Lung microvascular endothelial cell (primary cell): ENCODE results near the gene KBTBD6. TPM values are rescaled to one million over a fixed set of nuclear protein-coding genes. Genes with fewer than 3 reads are reported as not detected.
"Not testable (repeated sequence)": the region's sequence is repeated elsewhere in the genome, so short reads cannot be mapped to it uniquely, and the experiment has no call there.

ENCODE experiments used
- DNase-seq, 2 donors: peaks; one replicate each; pipeline versions ENCODE4 v3.0.0 to v3.0.0-alpha.2; 2010; ENCODE audit warnings: low read depth in 2 of 2
- total RNA-seq: library from RNA; depleted of rRNA; stranded (reverse); fragments of >200 nt; gene quantifications from 2 replicates; pipeline ENCODE4 v1.2.1, GENCODE V29; 2014

The KBTBD6 gene, protein sequence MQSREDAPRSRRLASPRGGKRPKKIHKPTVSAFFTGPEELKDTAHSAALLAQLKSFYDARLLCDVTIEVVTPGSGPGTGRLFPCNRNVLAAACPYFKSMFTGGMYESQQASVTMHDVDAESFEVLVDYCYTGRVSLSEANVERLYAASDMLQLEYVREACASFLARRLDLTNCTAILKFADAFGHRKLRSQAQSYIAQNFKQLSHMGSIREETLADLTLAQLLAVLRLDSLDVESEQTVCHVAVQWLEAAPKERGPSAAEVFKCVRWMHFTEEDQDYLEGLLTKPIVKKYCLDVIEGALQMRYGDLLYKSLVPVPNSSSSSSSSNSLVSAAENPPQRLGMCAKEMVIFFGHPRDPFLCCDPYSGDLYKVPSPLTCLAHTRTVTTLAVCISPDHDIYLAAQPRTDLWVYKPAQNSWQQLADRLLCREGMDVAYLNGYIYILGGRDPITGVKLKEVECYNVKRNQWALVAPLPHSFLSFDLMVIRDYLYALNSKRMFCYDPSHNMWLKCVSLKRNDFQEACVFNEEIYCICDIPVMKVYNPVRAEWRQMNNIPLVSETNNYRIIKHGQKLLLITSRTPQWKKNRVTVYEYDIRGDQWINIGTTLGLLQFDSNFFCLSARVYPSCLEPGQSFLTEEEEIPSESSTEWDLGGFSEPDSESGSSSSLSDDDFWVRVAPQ
- 5.9 and 9.5 TPM in 2 replicates for total RNA-seq

DNA sequence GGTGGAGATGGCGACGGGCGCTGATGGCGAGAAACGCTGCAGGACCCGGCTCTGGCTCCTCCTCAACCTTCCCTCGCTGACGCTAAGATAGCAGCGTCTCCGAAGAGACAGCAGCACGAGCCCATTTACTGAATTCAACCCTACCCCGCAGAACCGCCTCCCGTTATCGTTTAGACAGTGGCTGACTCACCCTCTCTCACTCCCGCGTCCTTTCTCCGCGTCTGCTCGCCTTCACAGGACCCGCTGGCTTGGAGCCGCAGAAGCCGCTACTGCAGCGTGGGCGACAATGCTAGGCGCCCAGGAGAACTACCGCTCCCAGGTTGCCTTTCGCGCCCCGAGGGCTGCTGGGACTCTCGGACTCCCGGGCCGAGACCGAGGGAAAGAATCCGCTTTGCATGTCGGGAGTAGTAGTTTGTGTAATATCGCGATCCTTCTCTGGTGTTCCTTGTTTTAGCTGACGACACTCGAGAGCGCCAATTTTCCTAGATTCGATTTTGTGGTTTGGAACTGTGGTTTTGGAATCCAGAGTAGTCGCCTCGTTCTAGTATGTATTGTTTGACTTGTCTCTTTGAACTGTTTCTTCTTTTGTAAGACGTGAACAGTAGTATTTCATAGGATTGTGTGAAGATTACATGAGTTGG is at the start of gene KBTBD6:
Gene KBTBD6, minus strand, starts transcription at position 291 of the 641 bp plus-strand sequence. CDS start 291 bp downstream, outside the sequence.
- peak; percentile 98 to 99 for DNase-seq

GRCh38 chr13:41182231-41182630 is 49.6 kb upstream of the KBTBD6 start:
- DNase-seq: no peak

- no peak for DNase-seq
Observed at GRCh38 chr13:41179593-41180250, 47.1 kb upstream of the KBTBD6 start.

DNA sequence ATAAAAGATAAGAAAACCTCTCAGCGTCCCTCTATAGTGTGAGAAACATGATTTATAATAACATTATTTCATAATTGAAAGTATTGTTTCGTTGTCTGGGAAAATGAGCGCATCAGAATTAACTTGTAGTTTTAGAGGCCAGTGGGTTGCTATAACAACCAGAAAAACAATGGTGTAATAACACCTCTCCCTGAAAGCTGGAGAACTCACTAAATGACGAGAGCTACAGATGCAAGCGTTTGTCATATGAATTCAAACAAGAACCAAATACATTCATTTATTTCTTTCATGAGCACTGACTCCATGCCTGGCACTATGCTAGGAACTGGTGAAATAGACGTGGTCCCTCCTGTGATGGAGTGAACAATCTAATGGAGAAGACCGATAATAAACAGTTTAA is 45.4 kb upstream of the KBTBD6 start:
- DNase-seq: peak; percentile 17 to 36

DNA sequence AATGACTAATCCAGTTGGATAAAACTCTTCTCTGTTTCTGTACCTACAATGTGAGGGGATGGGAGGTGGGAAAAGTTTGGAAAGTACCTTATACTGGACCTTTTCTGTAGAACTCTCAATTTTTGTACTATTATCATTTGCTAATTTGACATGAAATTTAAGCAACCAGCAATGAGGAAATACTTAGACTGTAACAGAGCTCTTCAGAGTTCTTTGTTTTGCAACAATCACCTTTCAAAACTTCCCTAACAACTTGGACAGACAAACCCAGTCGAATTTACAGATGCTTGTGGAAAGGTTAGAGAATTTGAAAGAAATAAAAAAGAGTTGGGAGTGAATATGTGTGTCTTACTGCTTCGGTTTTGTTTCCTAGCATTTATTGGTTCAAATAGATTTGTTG is 45.0 kb upstream of the KBTBD6 start:
- no peak for DNase-seq

DNA sequence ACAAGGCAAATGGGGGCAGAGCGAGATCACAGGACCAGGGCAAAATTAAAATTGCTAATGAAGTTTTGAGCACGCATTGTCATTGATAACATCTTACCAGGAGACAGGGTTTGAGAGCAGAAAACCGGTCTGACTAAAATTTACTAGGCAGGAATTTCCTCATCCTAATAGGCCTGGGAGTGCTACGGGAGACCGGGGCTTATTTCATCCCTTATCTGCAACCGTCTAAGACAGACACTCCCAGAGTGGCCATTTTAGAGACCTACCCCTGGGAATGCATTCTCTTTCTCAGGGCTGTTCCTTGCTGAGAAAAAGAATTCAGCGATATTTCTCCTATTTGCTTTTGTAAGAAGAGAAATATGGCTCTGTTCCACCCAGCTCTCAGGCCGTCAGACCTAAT is 43.0 kb upstream of the KBTBD6 start:
- DNase-seq: not testable (repeated sequence)

- no peak for DNase-seq
Observed at GRCh38 chr13:41162151-41162550, 29.5 kb upstream of the KBTBD6 start.

GRCh38 chr13:41159174-41159573 is 26.6 kb upstream of the KBTBD6 start:
- DNase-seq: no peak

DNA sequence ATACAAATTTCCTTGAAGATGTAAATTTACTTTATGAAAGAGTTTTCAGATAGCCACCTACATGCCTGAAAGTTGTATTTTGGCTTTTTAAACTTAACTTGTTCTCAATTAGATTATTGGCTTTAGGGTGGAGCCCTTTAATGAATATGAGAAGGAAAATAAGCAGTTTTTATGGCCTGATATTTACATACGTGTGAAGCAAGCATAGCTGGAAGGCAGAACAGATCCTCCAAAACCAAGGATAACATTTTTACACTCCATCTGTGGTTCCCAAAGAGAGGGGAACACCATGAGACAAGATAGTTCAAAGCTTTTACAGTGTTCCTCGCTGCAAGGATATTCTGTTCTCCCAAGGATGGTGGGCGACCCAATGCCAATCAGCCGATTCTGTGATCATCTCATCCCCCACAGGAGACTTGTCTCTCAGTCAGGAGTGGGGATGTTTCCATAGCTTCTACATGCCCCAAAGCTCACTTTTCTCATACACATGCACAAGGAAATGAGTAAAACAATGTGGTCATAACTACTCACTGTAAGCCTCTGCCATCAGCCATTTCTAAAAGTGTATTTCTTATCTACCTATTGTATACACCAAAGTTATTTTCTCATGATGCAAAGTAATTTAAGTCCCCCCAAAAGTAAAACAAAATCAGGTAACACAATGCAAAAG is 24.6 kb upstream of the KBTBD6 start:
- no peak for DNase-seq

DNA sequence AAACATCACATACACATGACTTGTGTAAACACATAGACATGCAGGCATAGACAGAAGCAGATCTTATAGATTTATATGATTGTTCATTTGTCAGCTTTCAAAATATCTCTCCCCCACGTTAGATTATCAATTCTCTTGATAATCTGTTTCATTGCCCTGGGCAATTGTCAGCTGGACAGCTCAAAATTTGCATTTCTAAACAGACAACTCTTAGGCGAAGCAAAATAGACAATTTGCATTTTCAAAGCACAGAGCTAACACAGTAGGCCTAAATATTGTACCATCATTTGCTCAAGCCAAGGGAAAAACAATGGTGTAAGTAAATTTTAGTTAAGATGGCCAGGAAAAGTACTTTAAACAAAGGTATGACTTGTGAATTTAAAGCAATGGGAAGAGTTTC is 24.0 kb upstream of the KBTBD6 start:
- DNase-seq: no peak

GRCh38 chr13:41154042-41154441 is 21.4 kb upstream of the KBTBD6 start:
- DNase-seq: no peak

GRCh38 chr13:41152005-41152404 is 19.4 kb upstream of the KBTBD6 start:
- DNase-seq: no peak

GRCh38 chr13:41150058-41150457 is 17.5 kb upstream of the KBTBD6 start:
- no peak for DNase-seq

GRCh38 chr13:41148419-41149283 is 16.0 kb upstream of the KBTBD6 start:
- no peak for DNase-seq

DNA sequence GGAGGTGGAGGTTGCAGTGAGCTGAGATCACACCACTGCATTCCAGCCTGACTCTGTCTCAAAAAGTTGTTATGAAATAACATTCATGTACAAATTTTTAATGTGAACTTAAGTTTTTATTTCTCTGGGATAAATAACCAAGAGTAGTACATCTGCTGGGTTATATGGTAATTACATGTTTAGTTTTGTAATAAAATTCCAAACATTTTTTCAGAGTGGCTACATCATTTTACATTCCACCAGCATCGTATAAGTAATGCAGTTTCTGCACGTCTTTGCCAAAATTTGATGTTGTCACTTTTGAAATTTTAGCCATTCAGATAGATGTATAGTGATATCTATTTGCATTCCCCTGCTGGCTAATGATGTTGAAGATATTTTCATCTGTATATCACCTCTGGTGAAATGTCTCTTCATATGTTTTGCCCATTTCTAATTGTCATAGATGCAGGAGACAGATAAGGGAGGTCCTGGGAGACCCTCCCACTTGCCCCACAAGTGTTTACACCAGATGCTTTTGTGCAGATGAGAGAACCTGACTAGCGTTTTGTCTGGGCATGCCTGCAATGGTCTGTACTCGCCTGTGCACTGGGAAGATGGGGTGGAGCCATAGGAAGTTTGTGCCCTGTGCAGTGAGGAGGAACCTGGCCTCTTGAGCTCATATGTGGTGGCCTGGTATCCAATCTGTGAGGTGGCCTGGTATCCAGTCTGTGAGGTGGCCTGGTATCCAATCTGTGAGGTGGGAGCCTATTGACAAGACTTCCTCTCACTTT is 12.7 kb upstream of the KBTBD6 start:
- no peak for DNase-seq

DNA sequence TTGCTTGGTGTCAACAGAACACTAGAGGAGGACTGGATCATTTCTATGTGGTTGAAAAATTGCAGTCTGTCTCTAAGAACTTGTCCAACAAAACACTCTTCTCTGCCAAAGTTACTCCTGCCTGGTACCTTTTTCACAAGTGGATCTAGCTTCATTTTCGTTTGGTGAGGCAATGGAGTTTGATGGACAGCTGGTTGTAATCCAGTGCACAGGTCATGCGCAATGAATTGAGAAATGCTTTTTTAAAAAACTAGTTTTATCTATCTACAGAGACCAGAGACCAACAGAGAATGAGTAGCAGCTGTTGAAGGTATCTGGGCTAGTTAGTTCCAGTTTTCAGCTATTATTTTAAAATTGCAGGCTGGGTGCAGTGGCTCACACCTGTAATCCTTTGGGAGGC is 12.0 kb upstream of the KBTBD6 start:
- no peak for DNase-seq

DNA sequence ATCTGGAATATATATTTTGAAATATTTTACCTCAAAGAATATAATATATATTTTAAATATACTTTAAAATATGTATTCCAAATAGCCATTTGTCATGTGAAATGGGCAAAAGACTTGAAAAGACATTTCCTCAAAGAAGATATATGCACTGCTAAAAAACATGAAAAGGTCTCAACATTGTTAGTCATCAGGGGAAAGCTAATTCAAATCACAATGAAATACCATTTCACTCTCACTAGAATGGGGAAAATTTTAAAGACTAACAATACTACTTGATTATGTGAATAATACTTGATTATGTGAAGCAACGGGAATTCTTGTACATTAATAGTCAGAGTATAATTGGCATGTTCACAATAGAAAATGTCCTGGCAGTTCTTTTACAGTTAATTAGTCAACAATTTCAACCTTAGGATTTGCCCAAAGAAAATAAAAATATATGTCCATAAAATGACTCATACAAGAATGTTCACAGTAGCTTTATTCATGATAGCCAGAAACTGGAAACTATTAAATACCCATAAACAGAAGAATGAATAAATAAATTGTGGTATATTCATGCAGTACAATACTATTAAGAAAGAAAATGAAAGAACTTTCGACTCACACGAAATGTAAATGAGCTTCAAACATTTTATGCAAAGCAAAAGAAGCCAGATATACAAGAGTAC is 6.8 kb upstream of the KBTBD6 start:
- no peak for DNase-seq

GRCh38 chr13:41137951-41138350 is 5.3 kb upstream of the KBTBD6 start:
- DNase-seq: no peak

DNA sequence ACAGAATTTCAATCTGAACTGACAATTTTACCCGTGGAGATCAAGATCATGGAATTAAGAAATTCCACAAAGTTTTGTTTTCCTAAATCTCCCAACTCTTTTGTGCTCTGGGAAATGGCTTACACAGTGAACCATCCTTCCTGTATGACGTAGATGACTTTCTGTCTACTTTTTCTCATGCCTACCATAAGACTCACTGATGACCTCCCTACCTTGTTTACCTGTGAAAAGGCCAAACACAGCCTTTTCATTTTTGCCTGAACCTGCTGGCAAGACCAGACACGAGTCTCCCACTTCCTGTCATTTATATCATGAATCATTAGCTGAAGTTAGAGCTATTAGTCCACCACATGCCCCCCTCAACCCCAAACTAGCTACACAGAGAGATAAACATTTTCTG is 4.6 kb upstream of the KBTBD6 start:
- peak in 1 of 2 donors; percentile 2 for DNase-seq
